Measurements from ENCODE around the gene ING2.

Gene ING2

GRCh38 chr4:183553601-183554345, 48.9 kb downstream of the ING2 start:
- FAIRE-seq (no peak), DNase-seq (ENCODE audit: insufficient read length) (no peak)
- no peak for TF ChIP-seq POLR2AphosphoS5 (IDR thresholded peaks at IDR 0.05; ENCODE audit: low read depth, low read length)
- no peak for TF ChIP-seq POLR2A (IDR thresholded peaks at IDR 0.05; ENCODE audit: low read depth, low read length)
- TF ChIP-seq TAF1 (IDR thresholded peaks at IDR 0.05; ENCODE audit: borderline replicate concordance, low read depth, low read length): no peak

GRCh38 chr4:183554346-183554686, 49.5 kb downstream of the ING2 start:
- DNase-seq (ENCODE audit: insufficient read length): no peak
- FAIRE-seq: no peak
- TF ChIP-seq TAF1 (IDR thresholded peaks at IDR 0.05; ENCODE audit: borderline replicate concordance, low read depth, low read length): no peak
- no peak for TF ChIP-seq POLR2AphosphoS5 (IDR thresholded peaks at IDR 0.05; ENCODE audit: low read depth, low read length)
- no peak for TF ChIP-seq POLR2A (IDR thresholded peaks at IDR 0.05; ENCODE audit: low read depth, low read length)

GRCh38 chr4:183554878-183555585, 50.2 kb downstream of the ING2 start:
- TF ChIP-seq POLR2AphosphoS5 (IDR thresholded peaks at IDR 0.05; ENCODE audit: low read depth, low read length) (no peak), TAF1 (IDR thresholded peaks at IDR 0.05; ENCODE audit: borderline replicate concordance, low read depth, low read length) (no peak), POLR2A (IDR thresholded peaks at IDR 0.05; ENCODE audit: low read depth, low read length) (no peak)
- FAIRE-seq: no peak
- no peak for DNase-seq (ENCODE audit: insufficient read length)

- FAIRE-seq (no peak), DNase-seq (ENCODE audit: insufficient read length) (no peak)
- TF ChIP-seq POLR2AphosphoS5 (IDR thresholded peaks at IDR 0.05; ENCODE audit: low read depth, low read length): no peak
- no peak for TF ChIP-seq TAF1 (IDR thresholded peaks at IDR 0.05; ENCODE audit: borderline replicate concordance, low read depth, low read length)
Measured at GRCh38 chr4:183556947-183557346, 52.1 kb downstream of the ING2 start.

DNA sequence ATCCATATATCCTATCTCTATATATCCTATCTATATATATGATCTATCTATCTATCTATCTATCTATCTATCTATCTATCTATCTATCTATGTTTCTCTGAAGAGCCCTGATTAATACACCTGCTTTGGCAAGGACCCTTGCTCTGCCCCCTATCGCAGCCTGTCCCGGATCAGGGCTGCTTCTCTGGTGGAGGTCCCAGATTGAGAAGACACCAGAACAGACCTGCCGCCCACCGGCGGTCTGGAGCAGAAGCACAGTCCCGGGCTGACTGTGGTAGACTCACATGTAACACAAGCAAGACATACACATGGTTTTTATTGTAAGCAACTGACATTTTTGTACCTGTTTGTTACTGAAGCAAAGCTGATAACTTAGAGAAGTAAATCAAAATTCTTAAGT, 52.8 kb downstream of the ING2 start:
- TF ChIP-seq TAF1 (IDR thresholded peaks at IDR 0.05; ENCODE audit: borderline replicate concordance, low read depth, low read length): no peak
- no peak for TF ChIP-seq POLR2A (IDR thresholded peaks at IDR 0.05; ENCODE audit: low read depth, low read length)
- no peak for TF ChIP-seq POLR2AphosphoS5 (IDR thresholded peaks at IDR 0.05; ENCODE audit: low read depth, low read length)
- DNase-seq (ENCODE audit: insufficient read length) (no peak), FAIRE-seq (no peak)

DNA sequence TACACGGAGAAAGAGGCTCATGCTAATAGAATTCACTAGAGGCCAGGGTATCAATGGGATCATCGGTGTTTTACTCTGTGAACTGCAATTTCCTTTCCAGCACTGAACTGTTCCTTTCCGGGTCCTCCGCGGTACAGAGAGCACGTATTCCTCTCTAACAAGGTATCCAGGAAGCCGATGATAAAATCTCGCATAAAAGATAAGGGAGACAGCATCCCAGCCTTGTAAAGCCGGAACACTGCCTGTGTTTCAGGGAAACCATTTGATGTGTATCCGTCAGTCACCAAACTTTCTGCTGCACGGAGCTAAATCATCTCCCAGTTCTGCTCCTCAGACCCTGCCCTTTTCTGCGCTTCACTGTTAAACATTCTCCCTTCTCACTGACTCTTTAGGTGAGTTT, 54.0 kb downstream of the ING2 start:
- no peak for DNase-seq (ENCODE audit: insufficient read length)
- no peak for TF ChIP-seq TAF1 (IDR thresholded peaks at IDR 0.05; ENCODE audit: borderline replicate concordance, low read depth, low read length)
- no peak for TF ChIP-seq POLR2AphosphoS5 (IDR thresholded peaks at IDR 0.05; ENCODE audit: low read depth, low read length)
- no peak for TF ChIP-seq POLR2A (IDR thresholded peaks at IDR 0.05; ENCODE audit: low read depth, low read length)
- FAIRE-seq: no peak

GRCh38 chr4:183561905-183562304, 57.0 kb downstream of the ING2 start:
- FAIRE-seq (no peak), DNase-seq (ENCODE audit: insufficient read length) (no peak)
- TF ChIP-seq POLR2AphosphoS5 (IDR thresholded peaks at IDR 0.05; ENCODE audit: low read depth, low read length) (no peak), TAF1 (IDR thresholded peaks at IDR 0.05; ENCODE audit: borderline replicate concordance, low read depth, low read length) (no peak), POLR2A (IDR thresholded peaks at IDR 0.05; ENCODE audit: low read depth, low read length) (no peak)
